ENCODE measurements around the gene DPH5.
"Not testable (repeated sequence)": the region's sequence is repeated elsewhere in the genome, so short reads cannot be mapped to it uniquely, and the experiment has no call there.

Gene DPH5, protein sequence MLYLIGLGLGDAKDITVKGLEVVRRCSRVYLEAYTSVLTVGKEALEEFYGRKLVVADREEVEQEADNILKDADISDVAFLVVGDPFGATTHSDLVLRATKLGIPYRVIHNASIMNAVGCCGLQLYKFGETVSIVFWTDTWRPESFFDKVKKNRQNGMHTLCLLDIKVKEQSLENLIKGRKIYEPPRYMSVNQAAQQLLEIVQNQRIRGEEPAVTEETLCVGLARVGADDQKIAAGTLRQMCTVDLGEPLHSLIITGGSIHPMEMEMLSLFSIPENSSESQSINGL

GRCh38 chr1:101025657-101026429 is at the start of gene DPH5:
Gene DPH5 (minus strand): TSS chr1:101025784. CDS start chr1:101025443, 341 bp downstream.
- H3K4me3 ChIP-seq (ENCODE audit: low read depth, low read length), result peak within 1 kb of the TSS; percentile 83
- no peak for TF ChIP-seq CTCF (conservative IDR thresholded peaks at IDR 0.05; ENCODE audit: low read depth, low read length)
- DNase-seq (ENCODE audit: low read depth), result peak; percentile 93

DNA sequence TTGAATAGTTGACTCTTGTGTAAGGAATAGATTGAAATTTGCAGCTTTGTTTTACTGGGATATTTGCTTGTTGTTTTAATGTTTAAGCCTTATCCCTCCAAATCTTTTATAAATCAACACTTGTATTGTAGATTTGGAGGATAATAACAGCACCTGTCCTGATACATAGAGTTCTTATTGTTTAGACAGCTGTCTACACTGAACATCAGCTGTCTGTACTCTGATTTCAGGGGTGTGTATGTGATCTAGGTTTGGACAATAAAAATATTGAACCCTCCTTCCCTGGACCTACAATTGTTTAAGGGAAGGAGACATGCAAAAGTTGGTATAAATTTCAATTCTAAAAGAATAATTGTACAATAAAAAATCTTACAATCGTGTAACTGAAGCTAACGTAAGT is 48.3 kb upstream of the DPH5 start:
- no peak overlapping the region for H3K4me3 ChIP-seq (ENCODE audit: low read depth, low read length)
- no peak for TF ChIP-seq CTCF (conservative IDR thresholded peaks at IDR 0.05; ENCODE audit: low read depth, low read length)
- DNase-seq (ENCODE audit: low read depth), result no peak

- H3K4me3 ChIP-seq (ENCODE audit: low read depth, low read length), result no peak overlapping the region
- no peak for TF ChIP-seq CTCF (conservative IDR thresholded peaks at IDR 0.05; ENCODE audit: low read depth, low read length)
- peak; percentile 25 for DNase-seq (ENCODE audit: low read depth)
Observed at GRCh38 chr1:101071470-101071891, 45.9 kb upstream of the DPH5 start.

GRCh38 chr1:101069158-101069557 is 43.6 kb upstream of the DPH5 start:
- DNase-seq (ENCODE audit: low read depth), result no peak
- no peak for TF ChIP-seq CTCF (conservative IDR thresholded peaks at IDR 0.05; ENCODE audit: low read depth, low read length)
- H3K4me3 ChIP-seq (ENCODE audit: low read depth, low read length), result no peak overlapping the region

- H3K4me3 ChIP-seq (ENCODE audit: low read depth, low read length); DNase-seq (ENCODE audit: low read depth): not testable (repeated sequence)
Observed at GRCh38 chr1:101066937-101067335, 41.4 kb upstream of the DPH5 start.

- no peak for TF ChIP-seq CTCF (conservative IDR thresholded peaks at IDR 0.05; ENCODE audit: low read depth, low read length)
- no peak overlapping the region for H3K4me3 ChIP-seq (ENCODE audit: low read depth, low read length)
- no peak for DNase-seq (ENCODE audit: low read depth)
Observed at GRCh38 chr1:101066260-101066936, 40.8 kb upstream of the DPH5 start.

- DNase-seq (ENCODE audit: low read depth), result no peak
- H3K4me3 ChIP-seq (ENCODE audit: low read depth, low read length), result no peak overlapping the region
- TF ChIP-seq CTCF (conservative IDR thresholded peaks at IDR 0.05; ENCODE audit: low read depth, low read length), result no peak
Observed at GRCh38 chr1:101065575-101065974, 40.0 kb upstream of the DPH5 start.
